ENCODE results near the gene SFT2D2.
A peak's percentile ranks its signal among the peaks of the same experiment; 100 is the strongest.
"Not testable (repeated sequence)": the region's sequence is repeated elsewhere in the genome, so short reads cannot be mapped to it uniquely, and the experiment has no call there.

The SFT2D2 gene

GRCh38 chr1:168225476-168226190 lies at the start of gene SFT2D2:
Gene SFT2D2 (plus strand): TSS chr1:168226004. CDS start chr1:168226080, 76 bp downstream.
- DNase-seq (ENCODE audit: low read depth, low spot score): peak; percentile 58

GRCh38 chr1:168178227-168178637 lies 47.6 kb upstream of the SFT2D2 start:
- no peak for DNase-seq (ENCODE audit: low read depth, low spot score)

GRCh38 chr1:168178638-168179437 lies 47.0 kb upstream of the SFT2D2 start, which contains the start of gene TIPRL:
Gene TIPRL (plus strand): TSS chr1:168178962. CDS start chr1:168179078, 116 bp downstream.
- DNase-seq (ENCODE audit: low read depth, low spot score): peak; percentile 84

GRCh38 chr1:168179438-168180147 lies 46.2 kb upstream of the SFT2D2 start:
- no peak for DNase-seq (ENCODE audit: low read depth, low spot score)

- no peak for DNase-seq (ENCODE audit: low read depth, low spot score)
These were observed 45.7 kb upstream of the SFT2D2 start for GRCh38 chr1:168180148-168180524.

- DNase-seq (ENCODE audit: low read depth, low spot score): not testable (repeated sequence)
These were observed 44.6 kb upstream of the SFT2D2 start for GRCh38 chr1:168181063-168181720.

- DNase-seq (ENCODE audit: low read depth, low spot score): no peak
These were observed 38.6 kb upstream of the SFT2D2 start for GRCh38 chr1:168187177-168187576.

- no peak for DNase-seq (ENCODE audit: low read depth, low spot score)
These were observed 35.4 kb upstream of the SFT2D2 start for GRCh38 chr1:168190403-168190802.

- DNase-seq (ENCODE audit: low read depth, low spot score): no peak
These were observed 30.3 kb upstream of the SFT2D2 start for GRCh38 chr1:168195199-168196135.

GRCh38 chr1:168199056-168199455 lies 26.7 kb upstream of the SFT2D2 start:
- no peak for DNase-seq (ENCODE audit: low read depth, low spot score)

- DNase-seq (ENCODE audit: low read depth, low spot score): no peak
These were observed 22.7 kb upstream of the SFT2D2 start for GRCh38 chr1:168202941-168203654.

GRCh38 chr1:168206111-168206510 lies 19.7 kb upstream of the SFT2D2 start:
- no peak for DNase-seq (ENCODE audit: low read depth, low spot score)

GRCh38 chr1:168207673-168208072 lies 18.1 kb upstream of the SFT2D2 start:
- DNase-seq (ENCODE audit: low read depth, low spot score): not testable (repeated sequence)

- no peak for DNase-seq (ENCODE audit: low read depth, low spot score)
These were observed 15.5 kb upstream of the SFT2D2 start for GRCh38 chr1:168210312-168210711.

- no peak for DNase-seq (ENCODE audit: low read depth, low spot score)
These were observed 12.5 kb upstream of the SFT2D2 start for GRCh38 chr1:168213349-168213748.

GRCh38 chr1:168216171-168216570 lies 9.6 kb upstream of the SFT2D2 start:
- no peak for DNase-seq (ENCODE audit: low read depth, low spot score)

- no peak for DNase-seq (ENCODE audit: low read depth, low spot score)
These were observed 8.1 kb upstream of the SFT2D2 start for GRCh38 chr1:168217664-168218063.

- DNase-seq (ENCODE audit: low read depth, low spot score): no peak
These were observed 7.1 kb upstream of the SFT2D2 start for GRCh38 chr1:168218658-168219057.

GRCh38 chr1:168220470-168220871 lies 5.3 kb upstream of the SFT2D2 start:
- no peak for DNase-seq (ENCODE audit: low read depth, low spot score)

- no peak for DNase-seq (ENCODE audit: low read depth, low spot score)
These were observed 4.5 kb upstream of the SFT2D2 start for GRCh38 chr1:168221275-168221674.

Data from activated CD4-positive, CD25-positive, alpha-beta regulatory T cell treated with anti-CD3 and anti-CD28 coated beads, Interleukin-2, amount 50 U/mL, for 16 hours (primary cell).